Renal cortical epithelial cell (primary cell): ENCODE data around the gene SBK2. TPM values are rescaled to one million over a fixed set of nuclear protein-coding genes. Genes with fewer than 3 reads are reported as not detected.

Experiments
- DNase-seq: peaks from one replicate; pipeline ENCODE4 v3.0.0-alpha.2; 2011; ENCODE audit warnings: low read depth
- total RNA-seq: library from RNA; depleted of rRNA; stranded (reverse); fragments of >200 nt; gene quantifications from 2 replicates; pipeline ENCODE4 v1.2.3, GENCODE V29; 2014

The SBK2 gene
- total RNA-seq, 1 donor from 2014 or later: not detected

- peak; percentile 86 for DNase-seq
Observed at GRCh38 chr19:55486971-55487923, 49.7 kb downstream of the SBK2 start.

DNA sequence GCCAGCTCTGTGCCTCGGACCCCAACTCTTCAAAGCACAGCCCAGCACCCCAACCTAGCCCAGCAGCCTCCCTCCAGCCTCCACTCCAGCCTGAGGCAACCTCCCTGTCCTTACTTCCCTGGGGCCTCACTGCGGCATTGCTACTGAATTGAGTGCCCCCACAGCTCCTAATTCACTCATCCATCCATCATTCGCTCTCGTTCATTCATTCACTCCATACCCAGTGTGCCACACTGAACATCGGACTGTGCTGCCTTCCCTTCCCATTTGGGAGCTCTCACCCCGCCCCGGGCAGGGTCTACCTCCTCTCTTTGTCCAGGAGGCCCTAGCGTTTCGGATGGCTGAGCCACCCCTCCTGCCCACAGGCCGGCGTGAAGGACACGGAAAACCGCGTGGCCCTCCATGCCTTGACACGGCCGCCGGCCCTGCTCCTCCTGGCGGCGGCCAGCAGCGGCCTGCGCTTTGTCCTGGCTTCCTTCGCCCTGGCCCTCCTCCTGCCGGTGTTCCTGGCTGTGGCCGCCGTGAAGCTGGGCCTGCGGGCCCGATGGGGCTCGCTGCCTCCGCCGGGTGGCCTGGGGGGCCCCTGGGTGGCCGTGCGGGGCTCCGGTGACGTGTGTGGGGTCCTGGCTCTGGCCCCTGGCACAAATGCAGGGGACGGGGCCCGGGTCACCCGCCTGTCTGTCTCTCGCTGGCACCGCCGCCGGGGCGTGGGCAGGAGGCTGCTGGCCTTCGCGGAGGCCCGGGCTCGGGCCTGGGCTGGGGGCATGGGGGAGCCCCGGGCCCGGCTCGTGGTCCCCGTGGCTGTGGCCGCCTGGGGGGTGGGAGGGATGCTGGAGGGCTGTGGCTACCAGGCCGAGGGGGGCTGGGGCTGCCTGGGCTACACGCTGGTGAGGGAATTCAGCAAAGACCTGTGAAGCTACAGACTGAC, 50.6 kb downstream of the SBK2 start:
- no peak for DNase-seq

DNA sequence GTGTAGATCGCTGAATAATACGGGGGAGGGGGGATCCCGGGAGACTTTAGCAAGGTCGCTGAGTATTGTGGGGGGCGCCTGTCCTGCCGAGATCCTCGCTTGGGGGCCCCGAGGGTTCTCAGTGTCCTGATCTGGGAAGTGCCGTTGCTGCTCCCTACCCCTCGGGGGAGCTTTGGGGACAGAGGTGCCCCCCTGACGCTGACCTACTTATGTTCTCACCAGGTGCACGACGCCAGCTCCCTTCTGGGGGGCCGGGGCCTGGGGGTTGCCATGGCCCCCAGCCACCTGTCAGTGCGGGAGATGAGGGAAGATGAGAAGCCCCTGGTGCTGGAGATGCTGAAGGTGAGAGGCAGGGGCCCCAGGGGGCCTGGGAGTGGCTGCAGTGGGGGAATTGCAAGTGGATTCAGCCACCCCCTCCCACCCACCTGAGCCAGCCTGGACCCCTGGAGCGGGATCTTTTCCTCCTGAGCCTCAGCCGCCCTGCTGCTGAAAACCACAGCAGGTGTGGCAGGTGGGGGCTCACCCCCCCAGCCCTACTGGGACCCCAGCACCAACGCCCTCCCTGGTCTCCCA, 51.4 kb downstream of the SBK2 start:
- DNase-seq: no peak

DNA sequence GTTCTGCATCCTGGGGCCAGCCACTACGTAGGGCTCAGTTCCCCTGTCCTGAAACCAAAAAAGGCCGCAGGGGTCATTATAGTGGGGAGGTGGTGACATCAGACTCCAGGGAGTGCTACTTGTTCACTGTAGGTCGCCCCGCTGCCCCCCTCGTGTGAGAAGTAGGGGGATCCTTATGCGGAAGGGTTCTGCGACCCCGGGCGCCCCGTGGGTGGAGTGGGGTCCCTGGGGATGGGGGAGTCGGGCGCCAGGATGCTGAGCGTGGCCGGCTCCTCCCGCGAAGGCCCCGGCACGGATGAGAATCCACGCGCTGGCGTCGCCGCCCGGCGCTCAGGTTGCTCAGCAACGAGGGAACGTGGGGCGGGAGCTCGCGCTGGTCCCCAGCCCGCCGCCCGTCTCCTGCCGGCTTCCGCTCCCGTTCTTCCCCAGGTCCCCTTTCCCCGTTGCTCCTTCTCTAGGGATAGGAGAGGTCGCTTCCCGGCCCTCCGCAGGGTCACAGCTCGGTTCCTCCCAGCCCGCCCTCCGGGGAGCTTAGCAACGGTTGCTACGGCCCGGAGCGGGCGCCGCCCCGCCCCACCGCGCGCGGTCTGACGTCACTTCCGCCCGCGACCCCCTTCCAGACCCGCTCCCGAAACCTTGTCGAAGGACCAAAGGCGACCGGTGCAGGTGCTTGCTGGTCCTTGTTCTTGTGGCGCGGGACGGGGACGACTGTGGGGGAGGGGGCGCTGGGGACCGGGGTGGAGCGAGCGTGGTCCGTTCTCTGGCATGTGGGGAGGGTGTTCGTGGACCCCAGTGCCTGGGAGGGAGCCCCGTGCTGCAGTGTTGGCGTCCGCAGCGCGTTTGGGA, 52.1 kb downstream of the SBK2 start, which contains the start of gene NAT14:
Gene NAT14 (plus strand): TSS at position 596 of the 846 bp plus-strand sequence. CDS start 521 bp downstream, outside the sequence.
- DNase-seq: no peak

- DNase-seq: no peak
Observed at GRCh38 chr19:55483706-55484592, 53.0 kb downstream of the SBK2 start.

GRCh38 chr19:55482967-55483705, 53.8 kb downstream of the SBK2 start:
- no peak for DNase-seq

GRCh38 chr19:55482156-55482961, 54.6 kb downstream of the SBK2 start:
- no peak for DNase-seq

GRCh38 chr19:55481794-55482155, 55.2 kb downstream of the SBK2 start:
- DNase-seq: no peak

DNA sequence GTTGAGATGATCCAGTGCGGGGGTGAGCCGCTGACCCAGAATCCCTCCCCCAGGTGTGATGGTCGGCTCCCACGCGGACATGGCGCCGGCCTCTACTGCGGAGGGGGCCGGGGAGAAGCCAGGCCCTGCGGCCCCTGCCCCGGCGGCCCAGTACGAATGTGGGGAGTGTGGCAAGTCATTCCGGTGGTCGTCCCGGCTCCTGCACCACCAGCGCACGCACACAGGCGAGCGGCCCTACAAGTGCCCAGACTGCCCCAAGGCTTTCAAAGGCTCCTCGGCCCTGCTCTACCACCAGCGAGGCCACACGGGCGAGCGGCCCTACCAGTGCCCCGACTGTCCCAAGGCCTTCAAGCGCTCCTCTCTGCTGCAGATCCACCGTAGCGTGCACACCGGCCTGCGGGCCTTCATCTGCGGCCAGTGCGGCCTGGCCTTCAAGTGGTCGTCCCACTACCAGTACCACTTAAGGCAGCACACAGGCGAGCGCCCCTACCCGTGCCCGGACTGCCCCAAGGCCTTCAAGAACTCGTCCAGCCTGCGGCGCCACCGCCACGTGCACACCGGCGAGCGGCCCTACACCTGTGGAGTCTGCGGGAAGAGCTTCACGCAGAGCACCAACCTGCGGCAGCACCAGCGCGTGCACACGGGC, 55.7 kb downstream of the SBK2 start:
- DNase-seq: no peak

DNA sequence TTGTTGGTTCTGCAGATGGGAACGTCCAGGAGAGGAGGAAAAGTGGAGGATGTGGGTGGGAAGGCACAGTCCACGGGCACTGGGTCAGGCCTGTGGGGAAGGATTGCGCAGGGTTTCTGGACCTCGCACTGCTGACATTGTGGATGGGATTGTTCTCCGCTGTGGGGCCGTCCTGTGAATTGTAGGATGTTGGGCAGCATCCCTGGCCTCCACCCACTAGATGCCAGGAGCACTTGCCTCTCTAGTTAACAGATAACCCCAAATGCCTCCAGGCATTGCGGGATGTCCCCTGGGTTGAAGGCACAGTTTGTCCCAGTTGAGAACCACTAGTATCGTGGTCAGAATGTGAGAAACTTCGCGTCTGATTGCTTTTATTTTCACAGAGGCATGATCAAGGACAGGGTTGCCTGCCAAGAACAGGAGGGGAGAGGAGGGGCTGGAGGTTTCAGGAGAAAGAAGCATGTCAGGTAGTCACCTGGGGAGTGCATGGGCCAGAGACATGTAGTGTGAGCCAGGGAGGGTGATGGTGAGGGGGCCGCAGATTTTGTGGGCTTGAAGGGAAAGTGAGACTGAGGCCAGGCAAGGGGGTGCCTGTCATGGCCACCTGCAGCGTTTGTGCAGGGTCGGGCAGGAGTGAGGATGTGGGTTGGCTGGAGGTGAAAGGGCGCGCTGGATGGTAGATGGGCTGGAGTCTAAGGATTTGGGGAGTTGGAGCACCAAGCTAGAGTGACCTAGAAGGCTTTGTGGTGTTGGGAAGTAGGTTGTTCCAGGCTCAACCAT, 57.3 kb downstream of the SBK2 start:
- peak; percentile 86 for DNase-seq

GRCh38 chr19:55479045-55479444, 57.9 kb downstream of the SBK2 start:
- no peak for DNase-seq

Other genes starting within 250 kb of the SBK2 start
- gene TMEM150B, start 211.8 kb downstream of the SBK2 start, total RNA-seq: not detected in 2 replicates
- gene KMT5C, start 197.3 kb downstream of the SBK2 start, total RNA-seq: 4.9 and 10.4 TPM in 2 replicates
- gene COX6B2, start 182.4 kb downstream of the SBK2 start, total RNA-seq: 0.25 TPM in 1 of 2 replicates, not detected in the other
- not detected in 2 replicates for gene GARIN5B, start 173.9 kb downstream of the SBK2 start, total RNA-seq
- 3.7 and 38.4 TPM in 2 replicates for gene IL11, start 166.7 kb downstream of the SBK2 start, total RNA-seq
- not detected in 2 replicates for gene TMEM190, start 160.3 kb downstream of the SBK2 start, total RNA-seq
- gene TMEM238, start 152.8 kb downstream of the SBK2 start, total RNA-seq: 3.4 and 13.7 TPM in 2 replicates
- gene RPL28, start 151.2 kb downstream of the SBK2 start, total RNA-seq: 177 and 303 TPM in 2 replicates
- gene UBE2S, start 129.3 kb downstream of the SBK2 start, total RNA-seq: 13.6 and 45.3 TPM in 2 replicates
- not detected in 2 replicates for gene SHISA7, start 93.8 kb downstream of the SBK2 start, total RNA-seq
- gene ISOC2, start 75.5 kb downstream of the SBK2 start, total RNA-seq: 64.3 and 69.8 TPM in 2 replicates
- gene C19orf85, start 72.4 kb downstream of the SBK2 start, total RNA-seq: not detected in 2 replicates
- 3.5 and 6.0 TPM in 2 replicates for gene ZNF628, start 60.5 kb downstream of the SBK2 start, total RNA-seq
- gene NAT14, start 51.9 kb downstream of the SBK2 start, total RNA-seq: 21.2 and 39.4 TPM in 2 replicates
- 5.0 and 69.4 TPM in 2 replicates for gene SSC5D, start 48.7 kb downstream of the SBK2 start, total RNA-seq
- gene SBK3, start 8.4 kb upstream of the SBK2 start, total RNA-seq: not detected in 2 replicates
- 3.1 and 12.4 TPM in 2 replicates for gene ZNF579, start 43.7 kb upstream of the SBK2 start, total RNA-seq
- gene FIZ1, start 62.4 kb upstream of the SBK2 start, total RNA-seq: 4.2 and 7.4 TPM in 2 replicates
- 8.3 and 9.3 TPM in 2 replicates for gene ZNF524, start 63.2 kb upstream of the SBK2 start, total RNA-seq
- 1.0 and 5.8 TPM in 2 replicates for gene ZNF865, start 68.5 kb upstream of the SBK2 start, total RNA-seq
- 3.5 and 7.0 TPM in 2 replicates for gene ZNF784, start 87.4 kb upstream of the SBK2 start, total RNA-seq
- gene ZNF580, start 103.9 kb upstream of the SBK2 start, total RNA-seq: 0.52 and 5.8 TPM in 2 replicates
- gene ZNF581, start 106.5 kb upstream of the SBK2 start, total RNA-seq: 17.3 and 22.1 TPM in 2 replicates
- gene CCDC106, start 111.1 kb upstream of the SBK2 start, total RNA-seq: 3.0 and 13.4 TPM in 2 replicates
- 69.6 and 140 TPM in 2 replicates for gene U2AF2, start 117.9 kb upstream of the SBK2 start, total RNA-seq
- gene EPN1, start 138.1 kb upstream of the SBK2 start, total RNA-seq: 42.4 and 248 TPM in 2 replicates
- not detected in 2 replicates for gene NLRP9, start 201.3 kb upstream of the SBK2 start, total RNA-seq
- gene RFPL4A, start 222.0 kb upstream of the SBK2 start, total RNA-seq: not detected in 2 replicates
- 0.87 TPM in 1 of 2 replicates, not detected in the other for gene RFPL4AL1, start 232.0 kb upstream of the SBK2 start, total RNA-seq